Left lung (tissue), 10 donors: ENCODE results near the gene UNC79. TPM values are rescaled to one million over a fixed set of nuclear protein-coding genes. Genes with fewer than 3 reads are reported as not detected.

Source experiments
- ATAC-seq: fragments of 200-7000 bp; cut with Tn5 transposase; one replicate; pipeline ENCODE4 v1.9.1; 2020; ENCODE audit warnings: moderate library complexity
- DNase-seq, 4 donors: peaks; one replicate each; pipeline ENCODE4 v3.0.0-alpha.2; 2013 to 2020
- H3K27ac ChIP-seq, 2 donors: fragments of 200-600 bp; sonication (generic) in 1 of 2; one replicate each; pipeline versions ENCODE4 v1.5.0 to v1.8.0; 2020 to 2021
- H3K27me3 ChIP-seq, 2 donors: fragments of 200-600 bp; sonication (generic) in 1 of 2; one replicate each; pipeline versions ENCODE4 v1.5.0 to v1.8.0; 2020 to 2021
- H3K36me3 ChIP-seq, 2 donors: fragments of 200-600 bp; sonication (generic) in 1 of 2; one replicate each; pipeline versions ENCODE4 v1.5.0 to v1.8.0; 2020 to 2021
- H3K4me1 ChIP-seq, 2 donors: fragments of 200-600 bp; one replicate each; pipeline ENCODE4 v1.8.0; 2021
- H3K4me3 ChIP-seq, 2 donors: fragments of 200-600 bp; sonication (generic) in 1 of 2; one replicate each; pipeline versions ENCODE4 v1.5.0 to v1.8.0; 2020 to 2021; ENCODE audit warnings: mild to moderate bottlenecking in 1 of 2
- H3K9me3 ChIP-seq, 2 donors: fragments of 200-600 bp; sonication (generic) in 1 of 2; one replicate each; pipeline versions ENCODE4 v1.5.0 to v1.8.0; 2020 to 2021
- CTCF ChIP-seq, 2 donors: fragments of 200-600 bp; sonication (generic) in 1 of 2; IDR thresholded peaks; one replicate each; pipeline versions ENCODE4 v1.5.0 to v1.8.0; 2021; ENCODE audit warnings: antibody characterized with exemption in 2 of 2
- intact Hi-C, 2 donors: fragments of 100-400 bp; cut with DNase I; formaldehyde crosslinking; loops; one replicate each; pipeline versions ENCODE4 v1.11.2 to v1.14.2; 2022
- polyA plus RNA-seq, 6 donors: library from polyadenylated mRNA; unstranded; fragments of 120-200 nt; gene quantifications; one replicate each; pipeline ENCODE4 v1.2.1, GENCODE V29; 2013; ENCODE audit not compliant: insufficient read length in 6 of 6
- total RNA-seq, 2 donors: library from RNA; stranded (reverse); fragmentation: NEBNext Ultra II Directional; extraction: Animal tissue kit (Norgen Biotek cat#: 25700); gene quantifications; one replicate each; pipeline ENCODE4 v1.2.1, GENCODE V29; 2021
- donor health status: DM: no; HTN: yes; CAD: no.
- donor health status: DM: no; HTN: no; CAD: no.

Gene UNC79
- total and polyA plus RNA-seq, 8 donors, result 0.13 to 0.65 (median 0.46) TPM

GRCh38 chr14:93688239-93688666 is 257.5 kb downstream of the UNC79 start:
- H3K27me3 ChIP-seq, result peaks cover 0 to 43% of the 10 kb centered on the region in 2 donors
- no peak for DNase-seq

GRCh38 chr14:93688820-93689219 is 258.1 kb downstream of the UNC79 start:
- intact Hi-C loops, result no loop called here
- no peak overlapping the region for H3K27ac ChIP-seq
- H3K27me3 ChIP-seq, result peaks cover 0 to 43% of the 10 kb centered on the region in 2 donors
- TF ChIP-seq CTCF (IDR thresholded peaks at IDR 0.05), result no peak
- H3K4me1 ChIP-seq, result no peaks in the 10 kb centered on the region
- DNase-seq (no peak), ATAC-seq (no peak)
- no peak overlapping the region for H3K4me3 ChIP-seq
- no peaks in the 10 kb centered on the region for H3K36me3 ChIP-seq
- no peaks in the 10 kb centered on the region for H3K9me3 ChIP-seq

More at GRCh38 chr14:93688239-93688666, 257.5 kb downstream of the UNC79 start:
- no peaks in the 10 kb centered on the region for H3K36me3 ChIP-seq
- intact Hi-C loops, result no loop called here
- no peak overlapping the region for H3K27ac ChIP-seq
- H3K9me3 ChIP-seq, result no peaks in the 10 kb centered on the region
- ATAC-seq, result no peak
- no peak overlapping the region for H3K4me3 ChIP-seq
- no peaks in the 10 kb centered on the region for H3K4me1 ChIP-seq
- no peak for TF ChIP-seq CTCF (IDR thresholded peaks at IDR 0.05)

- no peak overlapping the region for H3K27ac ChIP-seq
- ATAC-seq (no peak), DNase-seq (no peak)
- no peak for TF ChIP-seq CTCF (IDR thresholded peaks at IDR 0.05)
- peaks cover 0 to 43% of the 10 kb centered on the region in 2 donors for H3K27me3 ChIP-seq
- H3K9me3 ChIP-seq, result no peaks in the 10 kb centered on the region
- intact Hi-C loops, result no loop called here
- no peak overlapping the region for H3K4me3 ChIP-seq
- H3K4me1 ChIP-seq, result no peaks in the 10 kb centered on the region
- no peaks in the 10 kb centered on the region for H3K36me3 ChIP-seq
Measured at GRCh38 chr14:93690146-93690545, 259.4 kb downstream of the UNC79 start.

GRCh38 chr14:93691042-93691780 is 260.5 kb downstream of the UNC79 start:
- no peak overlapping the region for H3K4me3 ChIP-seq
- no peaks in the 10 kb centered on the region for H3K36me3 ChIP-seq
- no peaks in the 10 kb centered on the region for H3K9me3 ChIP-seq
- H3K27me3 ChIP-seq, result peaks cover 0 to 38% of the 10 kb centered on the region in 2 donors
- DNase-seq, result no peak
- no peak for ATAC-seq
- H3K4me1 ChIP-seq, result no peaks in the 10 kb centered on the region
- TF ChIP-seq CTCF (IDR thresholded peaks at IDR 0.05), result no peak
- intact Hi-C loops, result no loop called here
- no peak overlapping the region for H3K27ac ChIP-seq

- Histone ChIP-seq H3K9me3 (peaks cover 0 to 12% of the 10 kb centered on the region in 2 donors), H3K27me3 (peaks cover 0 to 26% of the 10 kb centered on the region in 2 donors), H3K36me3 (no peaks in the 10 kb centered on the region), H3K4me3 (no peak overlapping the region), H3K4me1 (no peaks in the 10 kb centered on the region), H3K27ac (no peak overlapping the region)
- intact Hi-C loops, result no loop called here
- no peak for DNase-seq
- ATAC-seq, result no peak
- TF ChIP-seq CTCF (IDR thresholded peaks at IDR 0.05), result no peak
Measured at GRCh38 chr14:93693914-93694313, 263.2 kb downstream of the UNC79 start.
